ENCODE data around the gene RAPGEF4.

The RAPGEF4 gene

DNA sequence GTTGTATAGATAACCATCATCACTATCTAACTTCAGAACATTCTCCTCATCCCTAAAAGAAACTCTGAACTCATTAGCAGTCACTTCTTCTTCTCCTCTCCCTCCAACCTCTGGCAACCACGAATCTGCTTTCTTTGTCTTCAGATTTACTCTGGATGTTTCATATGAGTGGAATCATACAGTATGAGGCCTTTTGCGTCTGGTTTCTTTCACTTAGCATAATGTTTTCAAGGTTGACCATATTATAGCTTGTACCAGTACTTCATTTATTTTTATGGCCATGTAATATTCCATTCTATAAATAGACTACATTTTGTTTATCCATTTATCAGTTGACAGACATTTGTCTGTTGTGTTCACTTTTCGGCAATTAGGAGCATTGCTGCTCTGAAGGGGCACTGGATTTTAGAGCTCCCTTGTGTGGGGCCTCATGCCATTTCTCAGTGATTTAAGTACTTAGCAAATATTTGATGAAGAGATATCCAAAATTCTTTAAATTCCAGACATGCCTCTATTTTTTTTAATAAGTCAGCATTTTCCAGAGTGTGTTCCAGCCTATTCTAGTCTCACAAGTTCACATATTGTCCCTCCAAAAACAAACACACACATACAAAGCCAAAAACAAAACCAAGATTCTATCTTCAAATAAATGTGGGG is 317.5 kb downstream of the RAPGEF4 start:
- DNase-seq (ENCODE audit: low read depth in 2 of 3, low spot score in 2 of 3), result no peak

DNA sequence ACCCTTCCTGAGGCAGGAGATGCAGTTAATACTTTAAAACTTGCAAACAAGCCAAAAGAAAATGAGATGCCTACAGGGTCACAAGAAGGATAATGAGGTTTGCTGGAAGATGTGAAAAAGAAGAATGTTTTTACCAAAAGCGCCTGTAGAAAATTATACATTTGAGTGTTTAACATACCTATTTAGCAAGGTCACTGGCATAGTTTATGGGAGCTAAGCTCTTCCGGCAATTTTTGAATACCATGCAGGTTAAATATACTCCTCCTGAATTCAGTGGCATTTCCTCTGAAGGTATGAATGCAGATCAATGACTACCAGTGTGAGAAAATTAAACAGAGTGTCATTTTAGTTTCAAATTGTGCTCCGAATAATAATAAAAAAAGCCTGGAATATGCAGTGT is 318.8 kb downstream of the RAPGEF4 start:
- no peak for DNase-seq (ENCODE audit: low read depth in 2 of 3, low spot score in 2 of 3)

DNA sequence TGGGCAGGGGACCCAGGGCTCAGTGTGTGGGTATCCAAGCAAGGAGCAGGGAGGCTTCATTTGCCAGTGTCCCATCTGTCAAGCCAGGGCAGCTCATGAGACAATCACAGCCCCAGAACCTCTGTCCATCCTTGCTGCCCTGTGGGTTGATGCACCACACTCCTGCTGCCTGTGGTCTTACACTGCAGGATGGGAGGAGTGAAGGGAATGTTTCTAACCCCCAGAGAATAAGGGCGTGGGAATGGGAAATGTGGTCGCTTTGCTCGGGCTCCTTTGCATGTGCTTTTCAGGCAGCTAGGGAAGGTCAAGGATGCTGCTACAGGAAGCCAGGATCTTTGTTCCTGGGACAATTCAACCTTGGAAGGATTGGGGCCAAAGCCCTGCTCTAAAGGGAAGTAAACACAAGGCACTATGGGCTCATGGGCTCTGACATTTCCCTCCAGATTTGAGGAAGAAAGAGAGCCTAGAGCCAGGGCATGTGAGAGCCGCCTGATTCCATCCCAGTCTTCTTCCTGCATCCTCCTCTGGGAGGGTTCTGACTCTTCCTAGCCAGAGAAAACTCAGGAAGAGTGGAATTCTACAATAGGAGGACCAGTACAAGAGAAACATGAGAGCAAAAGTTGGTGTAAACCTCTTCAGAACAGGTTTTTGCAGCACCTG is 321.2 kb downstream of the RAPGEF4 start:
- no peak for DNase-seq (ENCODE audit: low read depth in 2 of 3, low spot score in 2 of 3)

DNA sequence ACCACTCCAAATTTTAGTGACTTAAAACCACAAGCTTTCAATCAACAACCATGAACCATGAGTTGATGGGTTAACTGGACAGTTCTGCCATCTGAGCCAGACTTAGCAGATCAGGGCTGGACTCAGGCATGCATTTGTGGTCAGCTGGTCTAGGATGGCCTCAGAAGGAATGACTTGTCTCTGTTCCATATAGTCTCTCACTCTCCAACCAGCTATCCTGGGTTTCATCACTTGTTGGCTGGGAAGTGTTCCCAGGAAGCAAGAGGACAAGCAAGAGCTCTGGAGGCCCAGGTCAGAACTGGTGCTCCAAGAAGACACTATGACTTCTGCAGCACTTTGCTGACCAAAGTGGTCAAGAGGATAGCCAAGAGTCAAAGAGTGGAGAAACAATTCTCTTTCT is 322.5 kb downstream of the RAPGEF4 start:
- no peak for DNase-seq (ENCODE audit: low read depth in 2 of 3, low spot score in 2 of 3)

DNA sequence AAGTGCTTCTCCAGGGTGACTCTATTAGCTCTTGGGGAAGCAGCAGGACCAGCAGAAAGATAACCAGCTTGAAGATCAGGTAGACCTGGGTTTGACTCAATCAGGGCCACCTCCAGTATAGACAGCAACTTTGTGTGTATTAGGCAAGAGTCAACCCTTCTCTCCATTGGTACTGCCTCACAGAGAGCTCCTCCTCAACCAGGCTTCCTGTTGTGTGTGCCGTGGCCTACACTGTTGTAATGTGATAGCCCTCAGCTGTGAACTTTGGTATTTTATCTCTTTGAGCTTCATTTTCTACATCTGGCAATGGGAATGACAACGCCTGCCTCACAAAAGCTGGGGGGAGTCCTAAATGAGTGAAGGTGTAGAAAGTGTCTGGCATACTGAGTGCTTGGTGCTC is 323.0 kb downstream of the RAPGEF4 start:
- DNase-seq (ENCODE audit: low read depth in 2 of 3, low spot score in 2 of 3), result no peak

DNA sequence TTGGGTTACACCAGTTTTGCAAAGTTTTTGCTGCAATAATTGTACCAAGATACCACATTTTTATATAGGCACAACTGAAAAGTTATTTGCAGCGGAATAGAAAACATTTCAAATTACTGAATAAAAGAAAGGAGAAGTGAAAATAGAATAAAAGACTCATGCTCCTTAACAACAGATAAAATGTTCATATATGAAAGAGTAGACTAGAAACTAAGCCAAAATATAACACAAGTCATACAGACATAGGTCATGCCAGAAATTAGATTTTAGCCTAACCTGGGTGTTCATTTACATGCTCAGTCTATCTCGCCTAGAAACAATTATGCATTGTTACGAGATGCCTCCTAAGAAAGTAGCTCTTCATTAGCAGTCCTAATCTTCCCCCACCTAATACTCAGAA is 323.6 kb downstream of the RAPGEF4 start:
- no peak for DNase-seq (ENCODE audit: low read depth in 2 of 3, low spot score in 2 of 3)

DNA sequence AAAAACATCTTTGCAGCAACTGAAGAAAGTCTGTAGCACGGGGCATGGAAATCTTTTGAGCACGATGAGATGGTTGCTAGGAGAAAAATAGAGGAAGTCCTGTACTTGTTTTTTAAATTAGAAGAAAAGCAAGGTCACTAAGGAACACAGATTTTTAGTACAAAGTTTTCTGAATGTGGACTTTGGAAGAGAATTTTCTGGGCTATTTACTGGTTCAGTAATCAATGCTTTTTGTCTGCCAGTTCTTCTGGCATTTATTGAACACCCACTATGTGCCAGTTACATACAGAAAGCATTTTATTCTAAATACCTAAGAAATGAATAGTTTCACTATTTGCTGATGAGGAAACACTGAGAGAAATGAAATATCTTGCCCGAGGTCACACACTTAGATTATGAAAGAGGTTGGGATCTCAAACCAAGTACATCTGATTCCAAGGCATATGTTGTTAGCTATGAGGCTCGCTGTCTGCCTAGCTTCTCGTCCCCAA is 324.4 kb downstream of the RAPGEF4 start:
- no peak for DNase-seq (ENCODE audit: low read depth in 2 of 3, low spot score in 2 of 3)

DNA sequence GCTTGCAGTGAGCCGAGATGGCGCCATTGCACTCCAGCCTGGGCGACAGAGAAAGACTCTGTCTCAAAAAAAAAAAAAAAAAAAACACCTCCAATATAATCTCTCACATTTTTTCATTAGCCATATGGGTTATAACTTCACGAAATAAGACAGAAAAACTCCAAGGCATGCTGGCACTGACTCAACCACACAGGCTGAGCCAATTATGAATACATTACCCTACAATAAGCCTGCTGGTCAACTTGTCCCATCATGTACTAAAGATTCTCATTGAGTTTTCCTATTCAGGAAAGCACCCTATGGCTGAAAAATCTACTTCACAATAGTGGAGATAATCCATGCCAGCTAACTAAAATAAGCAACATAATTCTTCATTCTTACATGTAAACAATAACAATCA is 327.2 kb downstream of the RAPGEF4 start:
- DNase-seq (ENCODE audit: low read depth in 2 of 3, low spot score in 2 of 3), result no peak

DNA sequence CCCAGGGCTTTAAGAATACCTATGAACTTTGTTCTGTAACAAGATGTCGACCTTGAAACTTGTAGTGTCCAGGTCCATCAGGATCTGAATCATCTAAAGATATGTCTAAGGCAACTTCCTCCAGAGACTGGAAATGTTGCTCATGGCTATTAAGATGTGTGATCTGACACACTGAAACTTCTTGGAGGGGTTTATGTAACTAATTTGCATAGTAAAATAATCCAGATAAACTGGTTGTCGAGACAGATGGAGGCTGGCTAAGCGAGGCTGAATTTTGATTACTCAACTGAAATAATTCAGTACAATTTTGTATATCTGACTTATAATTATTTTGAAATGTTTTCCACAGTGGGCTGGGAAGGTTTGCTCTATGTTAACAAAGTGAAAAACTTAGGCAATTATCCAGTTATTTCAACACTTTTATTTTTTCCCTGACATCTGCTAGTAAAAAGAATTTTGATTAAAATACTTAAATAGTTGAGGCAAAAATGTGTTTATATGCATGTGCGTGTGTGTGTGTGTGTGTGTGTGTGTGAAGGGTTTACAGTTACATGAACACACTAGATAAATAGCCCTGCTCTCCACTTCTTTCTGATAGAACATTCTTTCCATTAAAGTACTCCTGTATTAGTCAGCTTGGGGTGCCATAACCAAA is 328.6 kb downstream of the RAPGEF4 start:
- no peak for DNase-seq (ENCODE audit: low read depth in 2 of 3, low spot score in 2 of 3)

DNA sequence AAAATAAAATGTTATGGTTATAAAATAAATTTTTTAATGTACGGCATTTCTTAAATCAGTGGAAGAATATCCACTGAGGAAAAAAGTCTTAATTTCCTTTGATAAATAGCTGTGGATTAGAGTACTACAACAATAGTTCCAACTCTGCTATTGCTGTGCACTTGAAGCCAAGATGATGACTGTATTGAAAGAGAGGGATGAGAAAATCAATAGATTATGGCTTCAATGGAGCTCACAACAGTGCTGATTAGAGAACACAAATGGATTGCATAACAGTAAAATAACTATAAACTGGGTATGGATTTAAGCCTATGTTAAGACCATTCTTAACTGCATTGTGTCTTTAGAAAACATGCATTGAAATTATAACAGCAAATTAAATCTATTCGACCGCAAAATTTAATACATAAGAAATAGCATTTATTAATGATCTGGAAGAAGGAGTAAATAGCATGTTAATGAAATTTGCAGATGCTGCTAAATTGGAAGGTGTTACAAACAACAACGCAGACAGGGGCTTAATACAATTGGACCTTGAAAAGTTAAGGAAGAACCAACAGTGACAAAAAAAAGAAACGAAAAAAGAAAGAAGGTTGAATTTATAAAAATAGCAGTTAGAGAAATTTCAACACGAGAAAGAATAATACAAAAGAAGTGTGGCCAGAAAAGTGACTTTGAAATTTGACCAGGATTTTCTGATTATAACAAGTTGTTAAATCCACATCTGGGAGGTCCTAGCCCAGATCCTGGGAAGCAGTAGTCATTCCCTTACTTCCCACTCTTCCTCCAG is 331.4 kb downstream of the RAPGEF4 start:
- no peak for DNase-seq (ENCODE audit: low read depth in 2 of 3, low spot score in 2 of 3)

DNA sequence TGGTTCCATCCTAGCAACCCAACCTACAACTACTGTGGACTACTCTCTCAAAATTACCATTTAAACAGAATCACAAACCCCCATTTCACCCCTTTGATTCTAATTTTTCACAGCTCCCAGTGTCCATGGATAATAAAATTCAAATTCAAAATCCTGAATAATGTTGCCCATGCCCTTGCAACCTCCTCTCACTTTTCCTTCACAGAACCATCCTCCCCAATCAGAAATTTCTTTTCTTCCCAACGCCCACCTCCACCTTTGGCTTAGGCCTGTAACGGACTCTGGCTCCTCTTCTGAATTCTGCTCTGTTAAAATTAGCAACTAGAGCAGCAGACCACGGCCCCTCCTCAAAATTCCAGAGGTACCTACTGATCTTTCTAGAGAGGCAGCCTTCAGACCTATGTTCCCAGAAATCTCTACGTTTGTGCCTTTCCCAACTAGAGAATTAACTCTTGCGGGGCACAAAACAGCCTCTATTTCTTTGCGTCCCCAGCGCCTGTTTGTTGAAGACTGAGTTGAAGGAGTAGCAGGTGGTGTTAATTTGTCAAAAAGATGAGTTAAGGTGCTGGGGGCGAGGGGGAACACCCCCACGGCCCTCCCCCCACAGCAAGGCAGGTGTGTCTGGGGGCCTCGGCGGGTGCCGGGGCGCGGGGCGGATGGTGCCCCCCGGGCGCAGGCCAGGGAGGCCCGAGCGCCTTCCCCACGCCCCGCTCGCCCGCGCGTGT is 339.6 kb downstream of the RAPGEF4 start:
- DNase-seq (ENCODE audit: low read depth in 2 of 3, low spot score in 2 of 3), result no peak

DNA sequence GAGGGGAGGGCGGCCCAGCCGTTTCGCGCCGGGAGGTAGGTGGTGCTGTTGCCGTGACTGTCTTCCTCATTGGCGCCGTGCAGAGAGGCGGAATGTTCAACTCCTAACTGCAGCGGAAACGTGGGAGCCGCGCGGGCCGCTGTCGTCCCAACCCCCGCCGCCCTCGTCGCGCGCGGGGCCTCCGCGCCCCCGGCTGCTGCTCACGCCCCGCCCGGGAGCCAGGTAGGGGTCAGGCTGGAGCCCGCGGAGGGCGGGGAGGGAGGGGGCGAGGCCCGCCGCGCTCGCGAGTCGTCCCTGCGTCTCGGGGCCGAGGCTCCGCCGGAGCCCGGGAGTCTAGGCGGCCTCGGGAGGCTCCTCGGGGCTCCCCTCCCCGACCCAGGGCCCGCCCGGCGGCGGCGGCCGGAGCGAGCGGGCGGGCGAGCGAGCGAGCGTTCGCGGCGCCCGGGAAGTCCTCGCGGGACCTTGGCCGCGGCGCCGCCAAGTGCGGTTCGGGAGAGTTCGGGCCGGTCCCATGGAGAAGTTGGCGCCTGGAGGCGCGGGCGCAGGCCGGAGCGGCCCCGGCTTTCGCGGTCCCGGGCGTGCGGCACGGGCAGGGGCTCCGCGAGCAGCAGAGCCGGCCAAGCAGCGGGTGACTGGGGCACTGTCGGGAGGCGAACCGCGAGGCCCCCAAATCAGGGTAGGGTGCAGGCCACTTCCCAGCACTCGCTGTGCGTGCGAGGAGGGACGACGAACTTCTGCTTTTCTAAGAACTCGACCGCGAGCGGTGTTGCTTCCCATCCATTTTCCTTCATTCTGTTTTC is 340.3 kb downstream of the RAPGEF4 start, which contains the start of gene MAP3K20:
TSS of gene MAP3K20 (plus strand) at position 66 of the 800 bp plus-strand sequence. CDS start 15,186 bp downstream, outside the sequence.
- DNase-seq (ENCODE audit: low read depth in 2 of 3, low spot score in 2 of 3), result peak; percentile 13 to 31 (median 23)

DNA sequence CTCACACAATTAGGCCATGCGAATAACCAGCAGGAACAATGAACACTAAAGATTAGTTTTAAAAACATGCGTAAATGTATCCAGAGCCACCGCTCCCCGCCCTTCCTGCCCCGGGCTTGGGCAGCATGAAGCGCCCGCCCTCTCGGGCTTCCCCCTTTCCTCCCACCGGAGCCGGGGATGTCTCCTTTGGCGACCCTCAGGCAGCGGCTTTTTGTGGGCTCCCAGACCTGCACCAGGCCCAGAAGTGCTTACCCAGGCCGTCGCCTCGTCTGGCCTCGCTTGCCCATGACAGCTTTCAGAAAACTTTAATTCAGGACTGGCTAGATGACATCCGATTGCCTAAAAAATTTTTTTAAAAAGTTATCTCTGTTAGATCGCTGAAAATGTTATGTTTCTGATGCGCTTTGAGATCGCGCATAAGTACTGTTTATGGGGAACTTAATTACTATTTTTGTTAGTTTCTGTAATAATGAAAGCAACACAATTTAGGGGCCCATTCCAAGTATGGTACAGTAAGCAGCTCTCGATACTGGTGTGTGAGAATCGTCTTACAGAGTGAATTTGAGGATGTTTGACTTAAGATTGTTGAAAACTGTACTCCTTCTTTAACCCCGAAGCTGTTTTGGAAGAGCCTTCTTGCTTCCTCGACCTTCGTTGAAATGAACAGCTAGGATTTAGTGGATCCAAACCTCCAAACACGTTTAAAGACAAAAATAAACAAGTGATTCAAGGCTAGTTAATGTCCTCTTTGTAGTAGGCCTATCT is 341.1 kb downstream of the RAPGEF4 start:
- peak; percentile 4 to 11 (median 5) for DNase-seq (ENCODE audit: low read depth in 2 of 3, low spot score in 2 of 3)

DNA sequence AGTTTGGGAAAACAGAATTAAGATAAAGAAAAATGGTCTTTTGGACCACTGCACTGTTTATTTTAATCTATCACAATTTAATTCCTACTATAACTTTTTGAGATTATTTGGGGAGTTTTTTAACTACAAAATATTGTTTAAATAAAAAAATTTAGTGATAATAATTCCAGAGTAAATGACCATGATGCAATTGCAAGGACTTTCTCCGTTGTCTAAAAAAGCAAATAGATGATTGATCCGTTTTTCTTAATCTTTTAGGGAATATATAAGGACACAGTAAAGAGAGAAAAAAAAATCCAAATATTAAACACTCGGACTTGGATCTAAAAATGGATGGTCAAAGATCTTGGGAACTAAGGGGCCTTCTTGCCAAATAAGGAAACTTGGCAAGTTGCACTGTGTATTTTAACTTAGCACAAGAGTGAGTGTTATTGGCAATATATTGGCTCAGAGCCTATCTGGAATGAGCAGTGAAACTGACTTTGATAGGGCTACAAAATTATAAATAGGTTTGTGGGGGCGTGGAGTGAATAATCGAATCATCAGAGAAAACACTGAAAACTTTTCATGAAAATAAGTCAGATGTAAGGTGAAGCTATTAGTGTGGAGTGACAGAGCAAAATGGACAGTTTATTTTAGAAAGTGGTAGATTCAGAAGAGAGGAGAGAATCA is 342.0 kb downstream of the RAPGEF4 start:
- no peak for DNase-seq (ENCODE audit: low read depth in 2 of 3, low spot score in 2 of 3)

DNA sequence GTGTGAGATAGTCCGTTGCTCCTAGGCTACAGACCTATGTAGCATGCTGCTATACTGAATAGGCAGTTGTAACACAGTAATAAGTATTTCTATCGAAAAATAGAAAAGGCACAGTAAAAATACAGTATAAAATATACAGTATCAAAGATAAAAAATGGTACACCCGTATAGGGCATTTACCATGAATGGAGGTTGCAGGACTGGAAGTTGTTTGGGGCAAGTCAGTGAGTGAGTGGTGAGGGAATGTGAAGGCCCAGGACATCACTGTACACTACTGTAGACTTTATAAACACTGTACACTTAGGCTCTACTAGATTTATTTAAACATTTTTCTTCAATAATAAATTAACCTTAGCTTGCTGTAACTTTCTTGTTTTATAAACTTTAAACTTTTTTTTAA is 343.5 kb downstream of the RAPGEF4 start:
- no peak for DNase-seq (ENCODE audit: low read depth in 2 of 3, low spot score in 2 of 3)

DNA sequence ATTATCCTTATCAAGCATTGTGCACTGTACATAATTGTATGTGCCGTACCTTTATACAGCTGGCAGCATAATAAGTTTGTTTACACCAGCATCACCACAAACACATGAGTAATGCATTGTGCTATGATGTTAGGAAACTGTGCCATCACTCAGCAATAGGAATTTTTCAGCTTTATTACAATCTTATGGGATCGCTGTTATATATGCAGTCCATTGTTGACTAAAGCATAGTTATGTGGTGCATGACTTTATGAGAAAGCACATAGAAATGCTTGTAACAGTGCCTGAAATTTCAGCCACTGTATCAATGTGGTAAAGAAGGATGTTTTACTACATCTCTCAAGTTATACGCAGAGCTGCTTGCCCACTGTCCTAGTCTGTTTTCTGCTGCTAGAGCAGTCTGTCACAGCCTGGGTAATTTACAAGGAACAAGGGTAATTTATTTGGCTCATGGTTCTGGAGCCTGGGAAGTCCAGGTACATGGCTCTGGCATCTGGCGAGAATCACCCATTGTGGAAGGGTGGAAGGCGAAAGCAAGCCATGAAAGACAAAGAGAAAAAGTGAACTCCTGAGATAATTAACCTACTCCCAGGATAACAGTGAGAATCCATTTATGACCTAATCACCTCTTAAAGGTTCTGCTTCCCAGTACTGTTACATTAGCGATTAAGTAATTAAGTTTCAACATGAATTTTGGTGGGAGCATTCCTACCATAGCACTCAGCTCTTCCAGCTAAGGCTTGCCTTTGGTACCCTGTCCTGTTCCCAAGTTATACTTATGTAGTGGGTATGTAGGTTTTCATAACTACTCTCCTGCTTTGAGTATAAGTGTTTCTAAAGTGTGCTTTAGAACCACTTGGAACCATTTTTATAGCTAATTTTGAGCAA is 344.6 kb downstream of the RAPGEF4 start:
- DNase-seq (ENCODE audit: low read depth in 2 of 3, low spot score in 2 of 3), result no peak

DNA sequence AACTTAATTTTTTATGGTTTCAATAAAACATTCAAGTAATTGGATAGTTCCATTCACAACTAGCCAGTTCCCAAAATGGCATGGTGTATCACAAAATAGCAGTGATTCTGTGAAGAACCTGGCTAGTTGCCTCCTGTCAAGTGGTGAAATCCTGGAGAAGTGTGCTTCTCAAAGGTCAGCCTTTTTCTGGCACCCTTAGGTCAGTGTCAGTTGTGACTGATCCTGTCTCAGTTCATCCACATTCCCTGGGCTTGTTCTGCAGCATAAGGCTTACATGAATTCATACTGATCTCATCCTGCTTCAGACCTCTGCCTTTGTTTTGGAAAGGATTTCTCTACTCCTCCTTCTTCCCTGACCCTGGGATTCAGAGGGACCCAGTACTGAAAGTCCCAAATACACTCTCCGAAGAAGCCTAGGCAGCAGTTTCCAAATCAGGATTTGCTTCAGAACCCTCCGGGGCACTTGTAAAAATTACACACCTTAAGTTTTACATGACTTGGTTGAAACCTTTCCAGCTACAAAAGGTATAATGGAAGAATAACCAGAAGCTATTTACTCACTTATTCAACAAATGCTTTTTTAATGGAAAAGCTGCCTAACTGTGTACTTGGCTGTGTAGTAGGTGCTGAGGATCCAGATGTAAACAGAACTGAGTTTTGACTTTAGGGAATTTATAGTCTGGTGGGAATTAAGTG is 351.0 kb downstream of the RAPGEF4 start:
- no peak for DNase-seq (ENCODE audit: low read depth in 2 of 3, low spot score in 2 of 3)

Data from activated CD8-positive, alpha-beta memory T cell treated with anti-CD3 and anti-CD28 coated beads for 48 hours (primary cell).